Neural progenitor cell (in vitro differentiated cells): Measurements from ENCODE around the gene AJAP1.

ENCODE experiments used
- EZH2 ChIP-seq: fragments of 200-600 bp; sonication (generic); IDR thresholded peaks from 2 replicates; pipeline ENCODE4 v1.6.1; 2017; ENCODE audit warnings: antibody characterized with exemption, mild to moderate bottlenecking, moderate library complexity
- TF ChIP-seq, protein P1 (sequence below): fragments of 200-600 bp; sonication (generic); IDR thresholded peaks from 2 replicates; pipeline ENCODE4 v1.5.1; 2017; ENCODE audit warnings: antibody characterized with exemption, mild to moderate bottlenecking

DNA sequence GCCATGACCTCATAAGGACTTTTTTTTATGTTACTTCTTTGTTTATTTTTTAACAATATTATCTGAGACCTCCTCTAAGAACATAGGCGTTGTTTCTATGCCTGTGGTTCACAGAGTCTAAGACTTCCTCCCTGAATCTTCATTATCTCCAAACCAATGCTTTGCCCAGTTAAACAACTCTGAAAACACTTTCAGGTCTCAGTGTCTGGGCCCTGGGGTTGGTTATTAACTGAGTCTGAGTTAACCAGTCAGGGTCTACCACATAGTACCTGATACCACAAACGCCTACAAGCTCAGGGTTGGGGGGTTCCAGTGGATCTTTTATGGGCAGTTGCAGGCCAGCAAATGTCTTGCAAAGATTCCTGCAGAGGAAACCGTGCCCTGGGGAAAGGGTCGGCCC lies 138.2 kb downstream of the AJAP1 start:
- TF ChIP-seq, protein P1, sequence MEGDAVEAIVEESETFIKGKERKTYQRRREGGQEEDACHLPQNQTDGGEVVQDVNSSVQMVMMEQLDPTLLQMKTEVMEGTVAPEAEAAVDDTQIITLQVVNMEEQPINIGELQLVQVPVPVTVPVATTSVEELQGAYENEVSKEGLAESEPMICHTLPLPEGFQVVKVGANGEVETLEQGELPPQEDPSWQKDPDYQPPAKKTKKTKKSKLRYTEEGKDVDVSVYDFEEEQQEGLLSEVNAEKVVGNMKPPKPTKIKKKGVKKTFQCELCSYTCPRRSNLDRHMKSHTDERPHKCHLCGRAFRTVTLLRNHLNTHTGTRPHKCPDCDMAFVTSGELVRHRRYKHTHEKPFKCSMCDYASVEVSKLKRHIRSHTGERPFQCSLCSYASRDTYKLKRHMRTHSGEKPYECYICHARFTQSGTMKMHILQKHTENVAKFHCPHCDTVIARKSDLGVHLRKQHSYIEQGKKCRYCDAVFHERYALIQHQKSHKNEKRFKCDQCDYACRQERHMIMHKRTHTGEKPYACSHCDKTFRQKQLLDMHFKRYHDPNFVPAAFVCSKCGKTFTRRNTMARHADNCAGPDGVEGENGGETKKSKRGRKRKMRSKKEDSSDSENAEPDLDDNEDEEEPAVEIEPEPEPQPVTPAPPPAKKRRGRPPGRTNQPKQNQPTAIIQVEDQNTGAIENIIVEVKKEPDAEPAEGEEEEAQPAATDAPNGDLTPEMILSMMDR = no peak
- no peak for TF ChIP-seq EZH2
